ENCODE data around the gene PLPP1.

The PLPP1 gene

GRCh38 chr5:55551904-55552303, 17.1 kb upstream of the PLPP1 start:
- Histone ChIP-seq H3K9me3 (replicated peaks; ENCODE audit: insufficient read depth, low read length) (no peaks in the 10 kb centered on the region), H3K4me3 (ENCODE audit: low read length) (no peak overlapping the region), H3F3A (ENCODE audit: insufficient read depth, low read length) (no peaks in the 10 kb centered on the region), H2AFZ (ENCODE audit: low read length) (no peak overlapping the region), H3K9me2 (replicated peaks; ENCODE audit: insufficient read depth, low read length) (no peaks in the 10 kb centered on the region), H3K79me2 (ENCODE audit: low read length) (no peaks in the 10 kb centered on the region), H4K20me1 (ENCODE audit: insufficient read depth, low read length) (no peaks in the 10 kb centered on the region), H3K27me3 (replicated peaks; ENCODE audit: insufficient read depth, low read length) (no peaks in the 10 kb centered on the region), H3K4me1 (ENCODE audit: low read length) (no peaks in the 10 kb centered on the region), H3K9ac (ENCODE audit: low read length) (no peak overlapping the region), H3K36me3 (replicated peaks; ENCODE audit: insufficient read depth, low read length) (no peaks in the 10 kb centered on the region), H3K4me2 (ENCODE audit: low read depth, low read length) (no peak overlapping the region), H3K27ac (ENCODE audit: low read length) (no peak overlapping the region)
- DNase-seq, result no peak
- TF ChIP-seq, protein P1, sequence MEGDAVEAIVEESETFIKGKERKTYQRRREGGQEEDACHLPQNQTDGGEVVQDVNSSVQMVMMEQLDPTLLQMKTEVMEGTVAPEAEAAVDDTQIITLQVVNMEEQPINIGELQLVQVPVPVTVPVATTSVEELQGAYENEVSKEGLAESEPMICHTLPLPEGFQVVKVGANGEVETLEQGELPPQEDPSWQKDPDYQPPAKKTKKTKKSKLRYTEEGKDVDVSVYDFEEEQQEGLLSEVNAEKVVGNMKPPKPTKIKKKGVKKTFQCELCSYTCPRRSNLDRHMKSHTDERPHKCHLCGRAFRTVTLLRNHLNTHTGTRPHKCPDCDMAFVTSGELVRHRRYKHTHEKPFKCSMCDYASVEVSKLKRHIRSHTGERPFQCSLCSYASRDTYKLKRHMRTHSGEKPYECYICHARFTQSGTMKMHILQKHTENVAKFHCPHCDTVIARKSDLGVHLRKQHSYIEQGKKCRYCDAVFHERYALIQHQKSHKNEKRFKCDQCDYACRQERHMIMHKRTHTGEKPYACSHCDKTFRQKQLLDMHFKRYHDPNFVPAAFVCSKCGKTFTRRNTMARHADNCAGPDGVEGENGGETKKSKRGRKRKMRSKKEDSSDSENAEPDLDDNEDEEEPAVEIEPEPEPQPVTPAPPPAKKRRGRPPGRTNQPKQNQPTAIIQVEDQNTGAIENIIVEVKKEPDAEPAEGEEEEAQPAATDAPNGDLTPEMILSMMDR (IDR thresholded peaks at IDR 0.05; ENCODE audit: low read length), result no peak
- TF ChIP-seq EZH2 (optimal IDR thresholded peaks at IDR 0.05; ENCODE audit: low read depth, low read length) (no peak), EZH2phosphoT487 (IDR thresholded peaks at IDR 0.05; ENCODE audit: low read length) (no peak)

GRCh38 chr5:55551358-55551757, 16.6 kb upstream of the PLPP1 start:
- Histone ChIP-seq H3F3A (ENCODE audit: insufficient read depth, low read length) (no peaks in the 10 kb centered on the region), H3K36me3 (replicated peaks; ENCODE audit: insufficient read depth, low read length) (no peaks in the 10 kb centered on the region), H3K4me3 (ENCODE audit: low read length) (no peak overlapping the region), H2AFZ (ENCODE audit: low read length) (no peak overlapping the region), H3K9ac (ENCODE audit: low read length) (no peak overlapping the region), H3K4me2 (ENCODE audit: low read depth, low read length) (no peak overlapping the region), H3K9me2 (replicated peaks; ENCODE audit: insufficient read depth, low read length) (no peaks in the 10 kb centered on the region), H3K4me1 (ENCODE audit: low read length) (no peaks in the 10 kb centered on the region), H4K20me1 (ENCODE audit: insufficient read depth, low read length) (no peaks in the 10 kb centered on the region), H3K27me3 (replicated peaks; ENCODE audit: insufficient read depth, low read length) (no peaks in the 10 kb centered on the region), H3K27ac (ENCODE audit: low read length) (no peak overlapping the region), H3K79me2 (ENCODE audit: low read length) (no peaks in the 10 kb centered on the region), H3K9me3 (replicated peaks; ENCODE audit: insufficient read depth, low read length) (no peaks in the 10 kb centered on the region)
- no peak for DNase-seq
- no peak for TF ChIP-seq EZH2phosphoT487 (IDR thresholded peaks at IDR 0.05; ENCODE audit: low read length)
- TF ChIP-seq, protein P1 (IDR thresholded peaks at IDR 0.05; ENCODE audit: low read length), result no peak
- no peak for TF ChIP-seq EZH2 (optimal IDR thresholded peaks at IDR 0.05; ENCODE audit: low read depth, low read length)

DNA sequence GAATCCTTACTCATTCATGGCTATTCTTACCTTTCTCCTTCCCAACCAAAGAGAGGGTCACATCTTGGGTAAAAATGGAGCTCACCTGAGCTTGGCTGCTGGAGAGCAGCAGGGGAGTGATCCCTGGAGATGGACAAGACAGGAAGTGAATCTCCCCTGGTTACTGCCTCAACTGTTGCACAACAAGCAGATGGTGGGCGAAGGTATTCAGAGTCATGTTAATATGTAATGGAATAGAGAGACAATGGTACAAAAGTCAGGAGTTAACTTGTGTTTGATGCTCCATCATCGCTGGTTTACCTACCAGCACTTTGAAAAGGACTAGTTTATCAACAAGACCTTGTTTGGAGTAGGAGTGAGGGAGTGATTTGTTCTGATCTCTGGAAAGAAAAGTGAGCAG, 13.0 kb upstream of the PLPP1 start:
- Histone ChIP-seq H3K27ac (ENCODE audit: low read length) (no peak overlapping the region), H3K4me3 (ENCODE audit: low read length) (no peak overlapping the region), H3K36me3 (replicated peaks; ENCODE audit: insufficient read depth, low read length) (no peaks in the 10 kb centered on the region), H3F3A (ENCODE audit: insufficient read depth, low read length) (no peaks in the 10 kb centered on the region), H2AFZ (ENCODE audit: low read length) (no peak overlapping the region), H3K4me1 (ENCODE audit: low read length) (no peaks in the 10 kb centered on the region), H3K27me3 (replicated peaks; ENCODE audit: insufficient read depth, low read length) (no peaks in the 10 kb centered on the region), H3K9me3 (replicated peaks; ENCODE audit: insufficient read depth, low read length) (no peaks in the 10 kb centered on the region), H4K20me1 (ENCODE audit: insufficient read depth, low read length) (no peaks in the 10 kb centered on the region), H3K4me2 (ENCODE audit: low read depth, low read length) (no peak overlapping the region), H3K79me2 (ENCODE audit: low read length) (no peaks in the 10 kb centered on the region), H3K9me2 (replicated peaks; ENCODE audit: insufficient read depth, low read length) (no peaks in the 10 kb centered on the region), H3K9ac (ENCODE audit: low read length) (no peak overlapping the region)
- TF ChIP-seq EZH2phosphoT487 (IDR thresholded peaks at IDR 0.05; ENCODE audit: low read length), result no peak
- no peak for DNase-seq

DNA sequence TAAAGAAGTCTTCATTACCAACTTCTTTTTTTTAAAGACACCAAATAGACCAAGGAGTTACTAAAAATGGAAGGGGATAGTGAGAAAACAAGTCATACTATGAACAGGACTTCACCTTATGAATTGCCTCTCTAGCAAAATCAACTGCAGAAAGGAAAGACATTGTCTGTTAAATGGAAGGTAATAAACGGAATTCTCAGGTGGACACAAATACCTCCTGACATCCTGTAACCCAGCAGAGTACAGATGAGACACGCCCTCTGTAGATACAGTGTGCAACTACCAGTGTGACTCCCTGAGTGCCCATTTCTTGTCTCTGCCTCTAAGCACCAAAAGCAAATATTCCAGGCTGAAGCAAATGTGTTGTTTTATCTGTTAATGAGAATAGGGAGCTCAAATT, 12.2 kb upstream of the PLPP1 start:
- TF ChIP-seq, protein P1 (IDR thresholded peaks at IDR 0.05; ENCODE audit: low read length), result no peak
- H3K4me3 ChIP-seq (ENCODE audit: low read length), result no peak overlapping the region
- H3K79me2 ChIP-seq (ENCODE audit: low read length), result no peaks in the 10 kb centered on the region
- H3K9me3 ChIP-seq (replicated peaks; ENCODE audit: insufficient read depth, low read length), result no peaks in the 10 kb centered on the region
- H2AFZ ChIP-seq (ENCODE audit: low read length), result no peak overlapping the region
- H4K20me1 ChIP-seq (ENCODE audit: insufficient read depth, low read length), result no peaks in the 10 kb centered on the region
- H3K4me2 ChIP-seq (ENCODE audit: low read depth, low read length), result no peak overlapping the region
- H3K9ac ChIP-seq (ENCODE audit: low read length), result no peak overlapping the region
- H3K27me3 ChIP-seq (replicated peaks; ENCODE audit: insufficient read depth, low read length), result no peaks in the 10 kb centered on the region
- H3K27ac ChIP-seq (ENCODE audit: low read length), result no peak overlapping the region
- no peaks in the 10 kb centered on the region for H3K4me1 ChIP-seq (ENCODE audit: low read length)
- no peaks in the 10 kb centered on the region for H3K9me2 ChIP-seq (replicated peaks; ENCODE audit: insufficient read depth, low read length)
- H3F3A ChIP-seq (ENCODE audit: insufficient read depth, low read length), result no peaks in the 10 kb centered on the region
- DNase-seq, result peak; percentile 11
- H3K36me3 ChIP-seq (replicated peaks; ENCODE audit: insufficient read depth, low read length), result no peaks in the 10 kb centered on the region
